Measurements from ENCODE around the gene ZNF821.
"Not testable (repeated sequence)": the region's sequence is repeated elsewhere in the genome, so short reads cannot be mapped to it uniquely, and the experiment has no call there.

ZNF821 gene

GRCh38 chr16:71859762-71860521 lies 24.0 kb downstream of the ZNF821 start:
- DNase-seq (ENCODE audit: low read depth in 2 of 2) = no peak

- DNase-seq (ENCODE audit: low read depth in 2 of 2) = no peak
Observed at GRCh38 chr16:71855937-71856662, 27.9 kb downstream of the ZNF821 start.

- no peak for DNase-seq (ENCODE audit: low read depth in 2 of 2)
Observed at GRCh38 chr16:71854369-71854948, 29.5 kb downstream of the ZNF821 start.

- no peak for DNase-seq (ENCODE audit: low read depth in 2 of 2)
Observed at GRCh38 chr16:71853413-71853812, 30.6 kb downstream of the ZNF821 start.

- DNase-seq (ENCODE audit: low read depth in 2 of 2) = no peak
Observed at GRCh38 chr16:71852561-71852960, 31.4 kb downstream of the ZNF821 start.

- no peak for DNase-seq (ENCODE audit: low read depth in 2 of 2)
Observed at GRCh38 chr16:71852158-71852557, 31.8 kb downstream of the ZNF821 start.

GRCh38 chr16:71851746-71852145 lies 32.2 kb downstream of the ZNF821 start:
- DNase-seq (ENCODE audit: low read depth in 2 of 2) = no peak

- DNase-seq (ENCODE audit: low read depth in 2 of 2) = no peak
Observed at GRCh38 chr16:71848622-71849021, 35.4 kb downstream of the ZNF821 start.

GRCh38 chr16:71847096-71847495 lies 36.9 kb downstream of the ZNF821 start:
- no peak for DNase-seq (ENCODE audit: low read depth in 2 of 2)

GRCh38 chr16:71846431-71846830 lies 37.6 kb downstream of the ZNF821 start:
- no peak for DNase-seq (ENCODE audit: low read depth in 2 of 2)

- peak; percentile 81 to 84 for DNase-seq (ENCODE audit: low read depth in 2 of 2)
Observed at GRCh38 chr16:71845639-71846430, 38.1 kb downstream of the ZNF821 start, which contains the start of gene ATXN1L. Gene ATXN1L (plus strand): TSS chr16:71845976. CDS start chr16:71849741, 3,765 bp downstream.

- no peak for DNase-seq (ENCODE audit: low read depth in 2 of 2)
Observed at GRCh38 chr16:71843572-71843971, 40.4 kb downstream of the ZNF821 start.

- no peak for DNase-seq (ENCODE audit: low read depth in 2 of 2)
Observed at GRCh38 chr16:71840052-71840451, 43.9 kb downstream of the ZNF821 start.

- DNase-seq (ENCODE audit: low read depth in 2 of 2) = no peak
Observed at GRCh38 chr16:71837150-71837549, 46.8 kb downstream of the ZNF821 start.

- DNase-seq (ENCODE audit: low read depth in 2 of 2) = no peak
Observed at GRCh38 chr16:71834291-71834690, 49.7 kb downstream of the ZNF821 start.

- not testable (repeated sequence) for DNase-seq (ENCODE audit: low read depth in 2 of 2)
Observed at GRCh38 chr16:71832112-71832511, 51.9 kb downstream of the ZNF821 start.

GRCh38 chr16:71831698-71832097 lies 52.3 kb downstream of the ZNF821 start:
- DNase-seq (ENCODE audit: low read depth in 2 of 2) = not testable (repeated sequence)

- no peak for DNase-seq (ENCODE audit: low read depth in 2 of 2)
Observed at GRCh38 chr16:71830359-71830758, 53.6 kb downstream of the ZNF821 start.

GRCh38 chr16:71826533-71827017 lies 57.4 kb downstream of the ZNF821 start:
- DNase-seq (ENCODE audit: low read depth in 2 of 2) = no peak

GRCh38 chr16:71817155-71817500 lies 66.9 kb downstream of the ZNF821 start:
- DNase-seq (ENCODE audit: low read depth in 2 of 2) = not testable (repeated sequence)

- DNase-seq (ENCODE audit: low read depth in 2 of 2) = no peak
Observed at GRCh38 chr16:71811261-71811803, 72.7 kb downstream of the ZNF821 start.

GRCh38 chr16:71810155-71810530 lies 73.8 kb downstream of the ZNF821 start:
- DNase-seq (ENCODE audit: low read depth in 2 of 2) = not testable (repeated sequence)
